Skeletal muscle satellite cell (primary cell): ENCODE results near the gene EDARADD.

Experiments
- H3K27me3 ChIP-seq: 2 replicates; pipeline ENCODE4 v1.7.0; 2013; ENCODE audit warnings: low read length; ENCODE audit not compliant: control insufficient read depth, insufficient read depth
- H3K36me3 ChIP-seq: 2 replicates; pipeline ENCODE4 v1.7.0; 2013; ENCODE audit warnings: mild to moderate bottlenecking, control low read depth, low read length; ENCODE audit not compliant: insufficient read depth
- H3K4me1 ChIP-seq: 2 replicates; pipeline ENCODE4 v1.7.0; 2013; ENCODE audit warnings: low read length; ENCODE audit not compliant: control insufficient read depth, insufficient read depth
- H3K4me2 ChIP-seq: 2 replicates; pipeline ENCODE4 v1.7.0; 2013; ENCODE audit warnings: mild to moderate bottlenecking, low read length
- H3K4me3 ChIP-seq: 2 replicates; pipeline ENCODE4 v1.7.0; 2013; ENCODE audit warnings: low read length
- H3K9ac ChIP-seq: 2 replicates; pipeline ENCODE4 v1.7.0; 2013; ENCODE audit warnings: mild to moderate bottlenecking, low read depth, low read length, moderate library complexity
- H3K9me3 ChIP-seq: replicated peaks from 2 replicates; pipeline ENCODE4 v1.7.0; 2013; ENCODE audit warnings: mild to moderate bottlenecking, control low read depth, low read length

The EDARADD gene

GRCh38 chr1:236524142-236524894 is 130.2 kb downstream of the EDARADD start:
- Histone ChIP-seq H3K4me2 (peak overlapping the region; percentile 83), H3K9ac (peak overlapping the region; percentile 87), H3K36me3 (peaks cover 17% of the 10 kb centered on the region), H3K4me3 (peak overlapping the region; percentile 81), H3K9me3 (no peaks in the 10 kb centered on the region), H3K27me3 (no peaks in the 10 kb centered on the region), H3K4me1 (peaks cover 6% of the 10 kb centered on the region)

- no peaks in the 10 kb centered on the region for H3K27me3 ChIP-seq
- H3K9me3 ChIP-seq, result no peaks in the 10 kb centered on the region
- peaks cover 6% of the 10 kb centered on the region for H3K4me1 ChIP-seq
- peak overlapping the region; percentile 83 for H3K4me2 ChIP-seq
- H3K9ac ChIP-seq, result peak overlapping the region; percentile 87
- H3K4me3 ChIP-seq, result peak overlapping the region; percentile 81
- peaks cover 17% of the 10 kb centered on the region for H3K36me3 ChIP-seq
Observed at GRCh38 chr1:236524895-236525184, 130.8 kb downstream of the EDARADD start.

- H3K4me2 ChIP-seq, result no peak overlapping the region
- H3K27me3 ChIP-seq, result no peaks in the 10 kb centered on the region
- H3K4me3 ChIP-seq, result no peak overlapping the region
- peaks cover 6% of the 10 kb centered on the region for H3K4me1 ChIP-seq
- H3K9me3 ChIP-seq, result no peaks in the 10 kb centered on the region
- no peak overlapping the region for H3K9ac ChIP-seq
- H3K36me3 ChIP-seq, result peaks cover 17% of the 10 kb centered on the region
Observed at GRCh38 chr1:236526079-236526478, 132.0 kb downstream of the EDARADD start.

- H3K36me3 ChIP-seq, result peaks cover 23% of the 10 kb centered on the region
- H3K27me3 ChIP-seq, result no peaks in the 10 kb centered on the region
- peaks cover 12% of the 10 kb centered on the region for H3K4me1 ChIP-seq
- no peak overlapping the region for H3K4me2 ChIP-seq
- no peak overlapping the region for H3K4me3 ChIP-seq
- no peak overlapping the region for H3K9ac ChIP-seq
- H3K9me3 ChIP-seq, result no peaks in the 10 kb centered on the region
Observed at GRCh38 chr1:236530286-236530685, 136.2 kb downstream of the EDARADD start.

- Histone ChIP-seq H3K9me3 (no peaks in the 10 kb centered on the region), H3K36me3 (peaks cover 26% of the 10 kb centered on the region), H3K4me3 (no peak overlapping the region), H3K4me1 (peaks cover 12% of the 10 kb centered on the region), H3K9ac (no peak overlapping the region), H3K27me3 (no peaks in the 10 kb centered on the region), H3K4me2 (no peak overlapping the region)
Observed at GRCh38 chr1:236530959-236531358, 136.9 kb downstream of the EDARADD start.

- Histone ChIP-seq H3K9ac (no peak overlapping the region), H3K4me3 (no peak overlapping the region), H3K9me3 (no peaks in the 10 kb centered on the region), H3K36me3 (peaks cover 19% of the 10 kb centered on the region), H3K4me1 (peaks cover 12% of the 10 kb centered on the region), H3K4me2 (no peak overlapping the region), H3K27me3 (no peaks in the 10 kb centered on the region)
Observed at GRCh38 chr1:236532850-236533249, 138.8 kb downstream of the EDARADD start.

GRCh38 chr1:236534151-236534651 is 140.1 kb downstream of the EDARADD start:
- peaks cover 12% of the 10 kb centered on the region for H3K4me1 ChIP-seq
- peaks cover 30% of the 10 kb centered on the region for H3K36me3 ChIP-seq
- no peak overlapping the region for H3K9ac ChIP-seq
- peak overlapping the region; percentile 3 for H3K4me2 ChIP-seq
- no peaks in the 10 kb centered on the region for H3K27me3 ChIP-seq
- no peaks in the 10 kb centered on the region for H3K9me3 ChIP-seq
- H3K4me3 ChIP-seq, result no peak overlapping the region
